Activated T-cell treated with anti-CD3 and anti-CD28 coated beads, Interleukin-2, amount 50 U/mL, for 48 hours (primary cell): ENCODE measurements around the gene FAM170B.

ENCODE experiments used
- DNase-seq, 2 experiments: peaks; one replicate each; pipeline ENCODE4 v3.0.0-alpha.2; 2020

Gene FAM170B

GRCh38 chr10:49151025-49151445 is 17.2 kb upstream of the FAM170B start:
- no peak for DNase-seq

DNA sequence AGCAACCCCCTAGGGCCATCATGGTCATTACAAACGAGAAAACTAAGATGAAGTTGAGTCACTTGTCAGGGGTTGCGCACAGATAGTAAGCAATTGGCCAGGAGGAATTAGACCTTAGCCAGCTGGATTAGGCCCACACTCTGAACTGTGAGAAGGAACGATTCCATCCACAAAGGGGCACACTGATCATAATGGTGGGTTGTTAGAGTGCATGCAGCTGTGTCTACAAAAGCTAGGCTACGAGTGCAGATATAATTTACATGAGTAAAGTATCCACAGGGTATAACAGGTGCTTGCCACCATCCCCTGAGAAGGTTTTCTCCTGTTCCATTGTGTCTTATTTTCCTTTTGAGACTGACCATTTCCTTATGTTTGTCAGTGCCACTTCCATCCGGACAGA is 16.6 kb upstream of the FAM170B start:
- no peak for DNase-seq

- no peak for DNase-seq
Observed at GRCh38 chr10:49149881-49150280, 16.1 kb upstream of the FAM170B start.

DNA sequence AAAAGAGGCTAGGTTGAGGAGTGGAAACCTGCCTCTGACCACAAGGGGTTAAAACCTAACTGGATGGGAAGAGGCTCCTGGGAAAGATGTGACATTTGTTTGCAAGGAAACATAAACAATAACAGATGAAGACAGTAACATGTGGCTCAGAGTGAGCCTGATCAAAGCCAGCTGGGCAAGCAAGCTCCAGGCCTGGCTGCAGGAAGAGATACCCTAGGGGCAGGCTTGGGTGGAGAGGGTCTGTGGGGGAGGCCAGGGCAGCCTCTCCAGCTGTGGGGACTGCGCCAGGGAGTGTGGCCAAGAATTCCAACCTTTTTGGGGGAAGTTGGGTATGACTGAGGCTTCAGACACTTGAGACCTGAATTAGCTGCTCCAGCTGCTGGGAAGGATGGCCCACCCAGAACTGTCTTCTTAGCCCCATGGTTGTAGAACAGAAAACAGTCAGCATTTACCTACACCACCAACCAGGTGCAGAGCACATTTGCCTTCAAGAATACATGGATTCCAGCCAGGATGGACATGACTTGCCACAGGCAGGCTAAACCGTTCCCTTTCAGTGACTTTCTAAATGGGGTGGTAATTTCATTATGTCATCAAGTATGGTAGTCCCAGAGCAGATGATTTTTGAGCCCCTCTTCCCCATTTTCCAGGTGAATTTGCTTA is 10.4 kb upstream of the FAM170B start:
- no peak for DNase-seq

- DNase-seq = no peak
Observed at GRCh38 chr10:49143249-49143648, 9.4 kb upstream of the FAM170B start.

DNA sequence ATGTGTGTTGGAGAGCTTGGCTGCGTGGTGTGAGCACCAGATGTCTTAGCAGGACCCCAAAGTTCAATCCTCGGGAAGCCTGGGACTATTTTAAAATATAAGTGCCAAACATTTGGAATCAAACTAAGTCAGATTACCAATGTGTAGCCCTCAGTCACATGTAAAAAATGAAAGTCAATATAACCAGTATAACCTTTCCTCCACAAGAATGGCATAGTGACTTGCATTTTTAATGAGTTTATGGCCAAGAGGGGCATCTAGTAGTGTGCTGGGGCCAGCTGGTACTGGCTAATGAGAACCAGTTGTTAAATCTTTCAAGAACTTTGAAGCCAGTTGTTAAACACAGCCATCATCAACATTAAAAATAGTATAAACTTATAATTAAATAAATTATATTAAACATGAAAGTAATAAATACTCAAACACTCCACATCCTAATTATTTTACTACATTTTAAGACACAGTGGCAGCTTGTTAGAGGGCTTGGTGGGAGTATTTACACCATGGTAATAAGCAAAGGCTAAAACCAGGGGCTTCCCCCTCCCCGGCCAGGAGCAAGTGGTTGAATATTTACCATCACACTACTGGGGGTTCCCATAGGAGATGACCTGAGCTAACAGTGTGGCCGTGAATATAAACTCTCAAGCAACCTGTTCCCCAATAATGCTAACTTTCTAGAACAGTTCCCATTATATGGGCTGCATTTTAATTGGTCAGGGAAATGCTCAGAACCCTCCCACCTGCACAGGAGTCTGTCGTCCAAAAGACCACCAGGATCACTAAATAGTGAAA is 7.9 kb upstream of the FAM170B start:
- no peak for DNase-seq

GRCh38 chr10:49140304-49141177 is 6.7 kb upstream of the FAM170B start:
- DNase-seq = no peak

GRCh38 chr10:49139846-49140195 is 6.0 kb upstream of the FAM170B start:
- no peak for DNase-seq

GRCh38 chr10:49139028-49139845 is 5.4 kb upstream of the FAM170B start:
- no peak for DNase-seq

- DNase-seq = no peak
Observed at GRCh38 chr10:49138361-49138891, 4.6 kb upstream of the FAM170B start.

GRCh38 chr10:49136525-49136924 is 2.7 kb upstream of the FAM170B start:
- no peak for DNase-seq

DNA sequence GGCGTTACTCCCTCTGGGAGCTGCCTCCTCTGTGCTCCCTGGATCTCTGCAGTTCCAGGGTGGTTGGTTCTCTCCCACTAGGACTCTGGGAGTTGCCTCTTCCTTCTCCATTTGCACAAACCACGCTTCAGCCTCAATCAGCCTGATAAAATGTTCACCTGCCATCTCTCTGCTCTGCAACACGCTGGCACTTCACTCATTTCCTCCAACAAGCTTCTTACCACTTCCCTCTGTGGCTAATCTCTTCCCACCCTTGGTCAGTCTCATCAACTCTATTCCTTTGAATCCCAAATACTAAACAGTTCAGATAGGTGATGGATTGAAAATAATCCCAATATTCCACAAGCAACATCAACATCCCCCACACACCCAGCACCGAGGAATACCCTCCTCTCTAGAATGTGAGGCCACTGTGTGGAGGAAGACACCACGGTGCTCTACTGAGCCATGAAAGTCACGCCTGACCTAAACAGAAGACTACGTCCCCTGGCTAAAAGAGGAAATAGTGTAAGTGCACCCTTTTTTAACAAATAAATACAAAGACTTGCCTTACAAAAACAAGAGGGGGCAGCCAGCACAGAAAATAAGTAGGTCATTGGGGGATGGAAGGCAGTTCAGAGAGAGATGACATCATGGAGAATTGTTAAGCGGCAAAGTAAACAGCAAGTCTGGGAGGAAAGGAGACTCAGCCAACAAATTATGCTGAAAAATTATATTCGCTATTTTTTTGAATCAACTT is 1.9 kb upstream of the FAM170B start:
- DNase-seq = no peak

DNA sequence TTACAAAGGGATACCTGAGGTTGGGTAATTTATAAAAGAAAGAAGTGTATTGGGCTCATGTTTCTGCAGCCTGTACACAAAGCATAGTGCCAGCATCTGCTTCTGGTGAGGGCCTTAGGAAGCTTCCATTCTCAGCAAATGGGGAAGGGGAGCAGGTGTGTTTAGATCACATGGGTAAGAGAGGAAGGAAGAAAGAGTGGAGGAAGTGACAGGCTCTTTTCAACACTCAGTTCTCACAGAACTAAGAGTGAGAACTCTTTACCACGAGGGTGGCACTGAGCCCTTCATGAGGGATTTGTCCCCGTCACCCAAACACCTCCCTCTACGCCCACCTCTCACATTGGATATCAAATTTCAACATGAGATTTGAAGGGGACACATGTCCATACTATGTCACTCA is 506 bp upstream of the FAM170B start:
- DNase-seq = no peak

DNA sequence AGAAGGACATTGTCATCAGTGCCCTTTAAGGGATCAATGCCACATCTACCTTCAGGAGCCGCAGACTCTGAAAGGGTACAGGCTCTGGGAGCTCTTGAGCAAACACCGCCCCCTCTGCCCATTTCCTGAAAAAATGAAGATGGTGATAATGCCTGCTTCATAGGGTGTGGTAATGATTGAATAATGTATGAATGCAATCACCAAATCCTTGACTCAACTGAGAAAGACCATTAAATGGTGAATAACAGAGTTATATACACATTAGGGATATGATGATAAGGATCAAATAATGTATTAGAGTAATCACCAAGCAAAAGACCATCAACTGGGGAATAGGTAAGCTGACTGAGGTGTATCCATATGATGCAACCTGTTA is 1.5 kb downstream of the FAM170B start:
- no peak for DNase-seq

- DNase-seq = no peak
Observed at GRCh38 chr10:49131507-49132361, 2.1 kb downstream of the FAM170B start.

DNA sequence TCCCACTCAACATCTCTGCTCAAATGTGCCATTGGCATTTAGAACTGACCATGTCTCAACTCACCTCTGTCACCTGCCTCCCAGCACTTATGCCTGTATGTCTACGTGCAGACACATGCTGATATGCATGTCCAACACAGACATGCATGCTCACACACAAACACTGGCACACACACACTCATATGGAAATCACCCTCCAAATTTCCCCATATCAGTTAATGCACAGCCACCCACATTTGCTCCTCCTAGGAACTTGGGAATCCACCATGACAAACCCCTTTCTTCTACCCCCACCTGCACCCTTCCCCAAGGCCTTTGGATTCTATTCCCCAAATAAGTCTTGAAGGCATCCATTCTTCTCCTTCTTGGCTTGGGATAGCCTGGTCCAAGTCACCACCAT is 4.4 kb downstream of the FAM170B start:
- no peak for DNase-seq

- no peak for DNase-seq
Observed at GRCh38 chr10:49128854-49129253, 5.0 kb downstream of the FAM170B start.

- DNase-seq = no peak
Observed at GRCh38 chr10:49123981-49124950, 9.6 kb downstream of the FAM170B start.

GRCh38 chr10:49120911-49121310 is 12.9 kb downstream of the FAM170B start:
- no peak for DNase-seq

DNA sequence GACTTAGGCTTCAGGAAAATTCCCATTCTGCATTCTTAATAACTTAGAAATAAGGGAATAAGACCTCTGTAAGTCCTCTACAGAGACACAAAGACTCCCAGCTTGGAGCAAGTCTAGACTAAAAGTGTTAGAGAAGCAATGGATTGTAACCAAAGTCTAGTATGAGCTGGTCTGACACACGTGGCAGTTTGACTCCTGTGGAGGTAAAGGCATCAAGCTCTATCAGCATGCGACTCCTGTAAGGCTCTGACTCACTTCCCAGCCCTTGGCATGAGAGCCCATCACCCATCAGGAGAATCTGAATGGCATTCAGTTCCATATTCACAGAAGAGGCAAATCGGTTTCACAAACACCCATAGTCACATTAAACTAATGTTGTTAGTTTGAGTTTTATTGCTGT is 14.1 kb downstream of the FAM170B start:
- no peak for DNase-seq
